Liver (tissue), 3 donors: Measurements from ENCODE around the gene COL23A1.
A peak's percentile ranks its signal among the peaks of the same experiment; 100 is the strongest.

Experiments used
- FOXA2 ChIP-seq: IDR thresholded peaks from 2 replicates; pipeline ENCODE4 v1.6.1; 2016; ENCODE audit warnings: antibody characterized with exemption
- NR2F2 ChIP-seq: IDR thresholded peaks from 2 replicates; pipeline ENCODE4 v1.6.1; 2016; ENCODE audit warnings: antibody characterized with exemption
- RAD21 ChIP-seq, 2 donors: IDR thresholded peaks; 2 replicates each; pipeline ENCODE4 v1.6.1; 2016; ENCODE audit warnings: antibody characterized with exemption in 2 of 2, mild to moderate bottlenecking in 2 of 2
- TAF1 ChIP-seq: conservative IDR thresholded peaks from 2 replicates; pipeline ENCODE4 v1.6.1; 2016; ENCODE audit warnings: antibody characterized with exemption, mild to moderate bottlenecking
- YY1 ChIP-seq: IDR thresholded peaks from 2 replicates; pipeline ENCODE4 v1.6.1; 2016; ENCODE audit warnings: antibody characterized with exemption, mild to moderate bottlenecking
- TF ChIP-seq, protein P1 (sequence below): fragments of 150-350 bp; IDR thresholded peaks from 2 replicates; pipeline ENCODE4 v1.5.1; 2017; ENCODE audit warnings: improper control_type of control experiment, low read depth, low read length; ENCODE audit not compliant: missing input control
- TF ChIP-seq, protein P2 (sequence below): IDR thresholded peaks from 2 replicates; pipeline ENCODE4 v1.6.1; 2016; ENCODE audit warnings: antibody characterized with exemption, mild to moderate bottlenecking
- donor health status: healthy.
- donor health status: healthy.

DNA sequence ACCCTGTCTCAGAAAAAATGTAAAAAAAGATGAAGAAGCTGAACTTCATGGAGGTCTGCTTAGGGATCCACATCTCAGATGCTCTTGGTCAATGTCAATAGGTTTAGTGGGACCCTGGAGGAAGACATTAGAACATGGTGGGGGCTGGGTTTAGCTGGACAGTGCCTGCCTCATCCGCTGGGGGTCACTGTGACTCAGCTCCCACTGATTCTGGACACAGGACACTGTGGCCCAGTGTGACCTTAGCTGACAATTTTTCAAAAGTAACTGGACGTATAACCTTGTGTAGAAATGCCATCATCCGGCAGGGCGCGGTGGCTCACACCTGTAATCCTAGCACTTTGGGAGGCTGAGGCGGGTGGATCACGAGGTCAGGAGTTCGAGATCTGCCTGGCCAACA is 393.2 kb downstream of the COL23A1 start:
- TF ChIP-seq, protein P1, sequence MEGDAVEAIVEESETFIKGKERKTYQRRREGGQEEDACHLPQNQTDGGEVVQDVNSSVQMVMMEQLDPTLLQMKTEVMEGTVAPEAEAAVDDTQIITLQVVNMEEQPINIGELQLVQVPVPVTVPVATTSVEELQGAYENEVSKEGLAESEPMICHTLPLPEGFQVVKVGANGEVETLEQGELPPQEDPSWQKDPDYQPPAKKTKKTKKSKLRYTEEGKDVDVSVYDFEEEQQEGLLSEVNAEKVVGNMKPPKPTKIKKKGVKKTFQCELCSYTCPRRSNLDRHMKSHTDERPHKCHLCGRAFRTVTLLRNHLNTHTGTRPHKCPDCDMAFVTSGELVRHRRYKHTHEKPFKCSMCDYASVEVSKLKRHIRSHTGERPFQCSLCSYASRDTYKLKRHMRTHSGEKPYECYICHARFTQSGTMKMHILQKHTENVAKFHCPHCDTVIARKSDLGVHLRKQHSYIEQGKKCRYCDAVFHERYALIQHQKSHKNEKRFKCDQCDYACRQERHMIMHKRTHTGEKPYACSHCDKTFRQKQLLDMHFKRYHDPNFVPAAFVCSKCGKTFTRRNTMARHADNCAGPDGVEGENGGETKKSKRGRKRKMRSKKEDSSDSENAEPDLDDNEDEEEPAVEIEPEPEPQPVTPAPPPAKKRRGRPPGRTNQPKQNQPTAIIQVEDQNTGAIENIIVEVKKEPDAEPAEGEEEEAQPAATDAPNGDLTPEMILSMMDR: peak; percentile 48
- TF ChIP-seq NR2F2: no peak
- TF ChIP-seq YY1: no peak
- TF ChIP-seq, protein P2, sequence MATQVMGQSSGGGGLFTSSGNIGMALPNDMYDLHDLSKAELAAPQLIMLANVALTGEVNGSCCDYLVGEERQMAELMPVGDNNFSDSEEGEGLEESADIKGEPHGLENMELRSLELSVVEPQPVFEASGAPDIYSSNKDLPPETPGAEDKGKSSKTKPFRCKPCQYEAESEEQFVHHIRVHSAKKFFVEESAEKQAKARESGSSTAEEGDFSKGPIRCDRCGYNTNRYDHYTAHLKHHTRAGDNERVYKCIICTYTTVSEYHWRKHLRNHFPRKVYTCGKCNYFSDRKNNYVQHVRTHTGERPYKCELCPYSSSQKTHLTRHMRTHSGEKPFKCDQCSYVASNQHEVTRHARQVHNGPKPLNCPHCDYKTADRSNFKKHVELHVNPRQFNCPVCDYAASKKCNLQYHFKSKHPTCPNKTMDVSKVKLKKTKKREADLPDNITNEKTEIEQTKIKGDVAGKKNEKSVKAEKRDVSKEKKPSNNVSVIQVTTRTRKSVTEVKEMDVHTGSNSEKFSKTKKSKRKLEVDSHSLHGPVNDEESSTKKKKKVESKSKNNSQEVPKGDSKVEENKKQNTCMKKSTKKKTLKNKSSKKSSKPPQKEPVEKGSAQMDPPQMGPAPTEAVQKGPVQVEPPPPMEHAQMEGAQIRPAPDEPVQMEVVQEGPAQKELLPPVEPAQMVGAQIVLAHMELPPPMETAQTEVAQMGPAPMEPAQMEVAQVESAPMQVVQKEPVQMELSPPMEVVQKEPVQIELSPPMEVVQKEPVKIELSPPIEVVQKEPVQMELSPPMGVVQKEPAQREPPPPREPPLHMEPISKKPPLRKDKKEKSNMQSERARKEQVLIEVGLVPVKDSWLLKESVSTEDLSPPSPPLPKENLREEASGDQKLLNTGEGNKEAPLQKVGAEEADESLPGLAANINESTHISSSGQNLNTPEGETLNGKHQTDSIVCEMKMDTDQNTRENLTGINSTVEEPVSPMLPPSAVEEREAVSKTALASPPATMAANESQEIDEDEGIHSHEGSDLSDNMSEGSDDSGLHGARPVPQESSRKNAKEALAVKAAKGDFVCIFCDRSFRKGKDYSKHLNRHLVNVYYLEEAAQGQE: no peak
- no peak for TF ChIP-seq TAF1
- TF ChIP-seq FOXA2: no peak
- peak; percentile 53 to 71 for TF ChIP-seq RAD21 (IDR thresholded peaks at IDR 0.05)
